Globus pallidus (tissue), 1 donor: ENCODE data around the gene GPR107.
"Not testable (repeated sequence)": the region's sequence is repeated elsewhere in the genome, so short reads cannot be mapped to it uniquely, and the experiment has no call there.

ENCODE experiments used
- DNase-seq: peaks from one replicate; pipeline ENCODE4 v3.0.0-alpha.2; 2015; ENCODE audit warnings: low spot score

GPR107 gene

GRCh38 chr9:130053504-130054324, at the start of gene GPR107:
Gene GPR107, plus strand, starts transcription at chr9:130053906. Its CDS starts 27 bp downstream, at chr9:130053933.
- DNase-seq: peak; percentile 74

DNA sequence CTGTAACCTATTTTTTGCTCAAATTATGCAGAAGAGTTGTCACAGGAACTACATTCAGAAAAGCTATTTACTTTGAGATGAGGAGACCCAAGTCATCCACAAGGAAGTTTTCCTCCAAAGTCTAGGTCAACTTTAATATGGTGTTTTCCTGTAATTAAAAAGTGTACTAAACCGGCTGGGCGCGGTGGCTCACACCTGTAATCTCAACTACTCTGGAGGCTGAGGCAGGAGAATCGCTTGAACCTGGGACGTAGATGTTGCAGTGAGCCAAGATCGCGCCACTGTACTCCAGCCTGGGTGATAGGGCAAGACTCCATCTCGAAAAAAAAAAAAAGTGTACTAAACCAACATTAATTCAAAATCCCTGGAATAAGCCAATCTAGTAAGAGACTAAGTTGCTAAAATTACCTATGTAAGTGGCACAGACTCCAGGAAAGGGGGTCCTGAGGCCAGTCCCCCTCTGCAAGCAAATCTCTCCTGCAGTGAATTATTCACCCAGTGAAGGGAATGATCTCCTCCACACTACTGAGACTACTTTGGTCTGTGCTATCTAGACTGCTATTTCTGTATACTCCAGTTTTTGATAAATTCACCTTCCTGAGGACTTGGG, 49.7 kb upstream of the GPR107 start:
- DNase-seq: no peak

GRCh38 chr9:130006952-130007351, 46.8 kb upstream of the GPR107 start:
- not testable (repeated sequence) for DNase-seq

- DNase-seq: no peak
These were observed 45.2 kb upstream of the GPR107 start for GRCh38 chr9:130008538-130008937.

- DNase-seq: not testable (repeated sequence)
These were observed 44.2 kb upstream of the GPR107 start for GRCh38 chr9:130009546-130009945.

GRCh38 chr9:130010151-130010988, 43.3 kb upstream of the GPR107 start:
- DNase-seq: no peak

- DNase-seq: no peak
These were observed 40.4 kb upstream of the GPR107 start for GRCh38 chr9:130013326-130013725.

GRCh38 chr9:130015353-130016019, 38.2 kb upstream of the GPR107 start:
- no peak for DNase-seq

DNA sequence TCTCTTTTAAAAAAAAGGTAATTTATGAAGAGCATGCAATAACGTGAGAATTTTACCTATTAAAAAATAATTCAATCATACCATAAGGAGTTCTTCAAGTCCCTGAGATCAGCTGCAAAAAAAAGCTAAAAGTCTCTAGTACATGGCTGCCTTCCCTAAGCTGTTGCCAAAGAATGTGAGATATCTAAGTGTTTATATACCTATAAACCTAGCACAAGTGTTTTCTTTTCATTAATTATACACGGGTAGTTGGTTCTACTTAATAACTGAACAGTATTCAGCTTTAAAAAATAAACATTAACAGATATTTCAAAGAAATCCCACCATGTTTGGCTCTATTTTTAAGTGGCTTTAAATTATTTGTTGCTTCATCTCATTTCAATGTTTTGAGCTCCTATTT, 36.6 kb upstream of the GPR107 start:
- DNase-seq: no peak

DNA sequence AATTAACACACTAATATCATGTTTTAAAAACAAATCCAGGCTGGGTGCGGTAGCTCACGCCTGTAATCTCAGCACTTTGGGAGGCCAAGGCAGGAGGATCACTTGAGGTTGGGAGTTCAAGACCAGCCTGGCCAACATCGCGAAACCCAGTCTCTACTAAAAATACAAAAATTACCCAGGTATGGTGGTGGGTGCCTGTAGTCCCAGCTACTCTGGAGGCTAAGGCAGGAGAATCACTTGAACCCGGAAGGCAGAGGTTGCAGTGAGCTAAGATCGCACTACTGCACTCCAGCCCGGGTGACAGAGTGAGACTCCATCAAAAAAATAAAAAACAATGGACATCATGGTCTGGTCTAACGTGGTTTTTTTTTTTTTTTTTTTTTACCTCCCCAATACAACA, 36.2 kb upstream of the GPR107 start:
- DNase-seq: not testable (repeated sequence)

DNA sequence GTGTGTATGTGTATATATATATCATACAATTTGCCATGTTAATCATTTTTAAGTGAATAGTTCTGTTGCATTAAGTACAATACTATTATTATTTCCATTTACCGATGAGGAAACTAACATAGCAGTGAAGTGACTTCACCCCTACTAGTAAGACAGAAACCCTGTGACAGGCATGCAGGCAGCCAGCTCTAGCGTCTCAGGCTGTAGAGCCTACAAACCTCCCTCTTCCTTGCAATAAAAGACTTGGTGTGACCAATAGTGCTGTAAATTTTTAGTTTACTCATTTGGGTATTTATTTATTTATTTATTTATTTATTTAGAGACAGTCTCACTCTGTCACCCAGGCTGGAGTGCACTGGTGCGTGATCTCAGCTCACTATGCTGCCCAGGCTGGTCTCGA, 35.4 kb upstream of the GPR107 start:
- DNase-seq: no peak

DNA sequence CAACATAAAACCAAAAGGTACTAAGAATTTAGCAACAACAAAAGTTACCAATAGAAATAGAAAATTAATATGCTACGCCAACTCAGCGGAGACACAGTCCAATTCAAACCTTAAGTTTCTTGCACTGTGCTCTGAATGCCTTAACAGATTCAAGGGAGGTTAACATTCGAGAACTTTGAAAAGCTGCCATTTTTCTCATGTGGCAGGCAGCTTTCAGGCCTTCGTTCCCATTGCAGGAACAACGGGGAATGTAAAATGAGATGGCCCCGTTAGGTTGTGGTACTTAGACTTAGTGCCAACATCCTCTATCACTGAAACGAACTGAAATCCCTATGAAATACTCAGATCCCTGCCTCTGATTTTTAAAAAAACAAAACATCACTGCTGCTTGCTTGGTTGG, 33.1 kb upstream of the GPR107 start:
- peak; percentile 66 for DNase-seq

GRCh38 chr9:130021123-130021522, 32.6 kb upstream of the GPR107 start:
- no peak for DNase-seq

- not testable (repeated sequence) for DNase-seq
These were observed 31.9 kb upstream of the GPR107 start for GRCh38 chr9:130021842-130022241.

GRCh38 chr9:130022566-130023143, 31.1 kb upstream of the GPR107 start:
- DNase-seq: no peak

- no peak for DNase-seq
These were observed 30.4 kb upstream of the GPR107 start for GRCh38 chr9:130023144-130023787.

- no peak for DNase-seq
These were observed 29.6 kb upstream of the GPR107 start for GRCh38 chr9:130023994-130024596.

GRCh38 chr9:130024597-130024994, 29.1 kb upstream of the GPR107 start:
- DNase-seq: no peak

DNA sequence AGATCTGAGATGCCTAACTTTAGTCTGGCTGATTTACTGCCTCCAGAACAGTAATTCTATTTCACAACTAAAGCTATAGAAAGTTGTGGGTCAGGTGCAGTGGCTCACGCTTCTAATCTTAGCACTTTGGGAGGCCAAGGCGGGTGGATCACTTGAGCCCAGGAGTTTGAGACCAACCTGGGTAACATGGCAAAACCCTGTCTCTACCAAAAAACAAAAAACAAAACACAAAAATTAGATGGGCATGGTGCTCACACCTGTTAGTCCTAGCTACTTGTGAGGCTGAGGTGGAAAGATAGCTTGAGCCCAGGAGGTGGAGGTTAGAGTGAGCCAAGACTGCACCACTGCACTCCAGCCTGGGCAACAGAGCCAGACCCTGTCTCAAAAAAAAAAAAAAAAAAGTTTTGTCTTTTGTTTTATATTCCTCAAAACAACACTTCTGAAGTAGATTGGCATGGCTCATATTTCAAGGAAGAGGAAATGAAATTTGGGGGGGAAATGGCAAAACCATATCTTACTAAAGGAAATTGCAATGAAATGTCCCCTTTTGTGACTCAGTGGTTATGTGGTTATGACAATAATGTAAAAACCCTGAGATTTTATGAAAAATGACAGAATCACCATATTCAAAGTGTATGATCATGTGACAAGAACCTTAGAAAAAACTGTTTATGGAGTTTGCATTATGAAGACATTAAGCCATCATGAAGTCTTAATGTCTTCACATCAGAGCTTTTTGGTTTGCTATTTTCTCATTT, 26.9 kb upstream of the GPR107 start:
- no peak for DNase-seq
